ENCODE results near the gene SDCCAG8. TPM values are rescaled to one million over a fixed set of nuclear protein-coding genes. Genes with fewer than 3 reads are reported as not detected.

Gene SDCCAG8
- total and polyA plus RNA-seq, 8 donors: 24.3 to 37.1 (median 30.0) TPM

DNA sequence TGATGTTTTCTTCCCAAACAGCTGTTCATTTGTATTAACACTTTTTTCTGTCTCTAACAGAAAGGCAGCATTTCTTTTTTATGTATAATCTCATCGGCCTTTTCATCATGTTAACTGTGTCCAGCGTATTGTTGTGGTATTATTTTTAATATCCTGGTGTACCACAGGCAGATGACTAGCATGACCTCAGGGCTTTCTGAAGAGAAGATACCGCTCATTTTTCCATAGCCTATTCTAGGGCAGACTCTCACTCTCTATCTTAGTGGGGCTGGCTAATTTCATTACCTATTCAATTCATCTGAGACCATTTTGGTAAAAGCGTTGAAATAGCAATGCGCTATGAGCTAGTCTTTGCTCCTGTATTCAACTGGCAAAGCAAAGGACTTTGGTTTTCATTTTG, 209.9 kb downstream of the SDCCAG8 start:
- TF ChIP-seq, protein P1, sequence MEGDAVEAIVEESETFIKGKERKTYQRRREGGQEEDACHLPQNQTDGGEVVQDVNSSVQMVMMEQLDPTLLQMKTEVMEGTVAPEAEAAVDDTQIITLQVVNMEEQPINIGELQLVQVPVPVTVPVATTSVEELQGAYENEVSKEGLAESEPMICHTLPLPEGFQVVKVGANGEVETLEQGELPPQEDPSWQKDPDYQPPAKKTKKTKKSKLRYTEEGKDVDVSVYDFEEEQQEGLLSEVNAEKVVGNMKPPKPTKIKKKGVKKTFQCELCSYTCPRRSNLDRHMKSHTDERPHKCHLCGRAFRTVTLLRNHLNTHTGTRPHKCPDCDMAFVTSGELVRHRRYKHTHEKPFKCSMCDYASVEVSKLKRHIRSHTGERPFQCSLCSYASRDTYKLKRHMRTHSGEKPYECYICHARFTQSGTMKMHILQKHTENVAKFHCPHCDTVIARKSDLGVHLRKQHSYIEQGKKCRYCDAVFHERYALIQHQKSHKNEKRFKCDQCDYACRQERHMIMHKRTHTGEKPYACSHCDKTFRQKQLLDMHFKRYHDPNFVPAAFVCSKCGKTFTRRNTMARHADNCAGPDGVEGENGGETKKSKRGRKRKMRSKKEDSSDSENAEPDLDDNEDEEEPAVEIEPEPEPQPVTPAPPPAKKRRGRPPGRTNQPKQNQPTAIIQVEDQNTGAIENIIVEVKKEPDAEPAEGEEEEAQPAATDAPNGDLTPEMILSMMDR (IDR thresholded peaks at IDR 0.05): no peak
- no peak for FAIRE-seq
- intact Hi-C loops (cut with DNase I): no loop called here
- no peaks in the 10 kb centered on the region for H3K27me3 ChIP-seq
- H3K4me3 ChIP-seq: no peak overlapping the region
- H3K27ac ChIP-seq: no peak overlapping the region
- no peaks in the 10 kb centered on the region for H3K36me3 ChIP-seq
- no peak for DNase-seq
- no peak for ATAC-seq
- 78 to 86% methylated on average over 5 of the region's 5 CpGs for WGBS, 2 donors
- H3K4me1 ChIP-seq: no peaks in the 10 kb centered on the region
- H3K9me3 ChIP-seq: no peaks in the 10 kb centered on the region

DNA sequence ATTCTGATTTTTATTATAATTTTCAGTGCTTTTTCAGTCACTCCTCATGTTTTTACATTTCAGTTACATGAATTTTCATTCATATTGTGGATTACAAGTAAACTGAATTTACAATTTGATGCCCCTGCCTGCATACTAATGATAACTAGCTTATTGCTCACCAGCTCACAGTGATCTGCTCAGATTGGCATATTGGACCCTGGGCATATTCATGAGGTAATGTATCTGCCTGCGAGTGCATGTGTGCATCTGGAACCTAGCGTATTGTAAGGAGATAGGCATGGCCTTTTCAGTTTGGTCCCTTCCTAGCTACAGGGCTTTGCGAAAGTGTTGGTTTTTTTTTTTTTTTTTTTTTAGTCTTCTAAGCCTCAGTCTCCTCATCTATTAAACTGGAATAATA, 213.7 kb downstream of the SDCCAG8 start:
- no peaks in the 10 kb centered on the region for H3K9me3 ChIP-seq
- intact Hi-C loops (cut with DNase I): no loop called here
- no peak for DNase-seq
- no peaks in the 10 kb centered on the region for H3K27me3 ChIP-seq
- H3K36me3 ChIP-seq: peaks cover 0 to 1% (median 0%) of the 10 kb centered on the region in 3 donors
- no peak overlapping the region for H3K4me3 ChIP-seq
- WGBS, 2 donors: 94 to 95% methylated on average over 3 of the region's 3 CpGs
- H3K27ac ChIP-seq: no peak overlapping the region
- FAIRE-seq: no peak
- TF ChIP-seq, protein P1 (IDR thresholded peaks at IDR 0.05): no peak
- no peak for ATAC-seq
- H3K4me1 ChIP-seq: no peaks in the 10 kb centered on the region

DNA sequence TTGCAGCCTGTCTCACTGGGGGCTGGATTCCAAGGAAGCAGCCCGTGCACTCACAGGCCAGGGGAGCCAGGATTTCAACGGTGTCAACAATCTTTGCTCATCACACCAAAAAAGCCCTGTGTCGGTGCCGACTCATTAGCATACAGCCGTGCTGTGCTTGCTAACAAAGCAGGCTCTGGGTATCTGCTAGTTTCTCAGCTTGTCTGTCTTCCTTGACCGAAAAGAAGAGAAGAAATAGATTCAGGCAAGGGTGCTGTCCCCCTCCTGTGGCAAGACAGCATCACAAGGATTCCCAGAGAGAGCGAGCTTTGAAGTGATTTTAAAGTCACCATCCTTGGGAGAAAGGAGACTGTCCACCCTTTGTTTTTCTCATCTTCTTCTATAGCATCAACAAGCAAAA, 214.7 kb downstream of the SDCCAG8 start:
- Histone ChIP-seq H3K4me3 (no peak overlapping the region), H3K4me1 (no peaks in the 10 kb centered on the region), H3K36me3 (peaks cover 0 to 3% (median 0%) of the 10 kb centered on the region in 3 donors), H3K27ac (no peak overlapping the region), H3K27me3 (no peaks in the 10 kb centered on the region), H3K9me3 (no peaks in the 10 kb centered on the region)
- WGBS, 2 donors: 92 to 95% methylated on average over 7 of the region's 7 CpGs
- no peak for DNase-seq
- TF ChIP-seq, protein P1 (IDR thresholded peaks at IDR 0.05): no peak
- intact Hi-C loops (cut with DNase I): loop anchor here in 1 of 3 donors (5.0 kb wide), 1 partner anchor 137 kb away; no protein-coding TSS in a partner anchor
- no peak for FAIRE-seq
- ATAC-seq: no peak

DNA sequence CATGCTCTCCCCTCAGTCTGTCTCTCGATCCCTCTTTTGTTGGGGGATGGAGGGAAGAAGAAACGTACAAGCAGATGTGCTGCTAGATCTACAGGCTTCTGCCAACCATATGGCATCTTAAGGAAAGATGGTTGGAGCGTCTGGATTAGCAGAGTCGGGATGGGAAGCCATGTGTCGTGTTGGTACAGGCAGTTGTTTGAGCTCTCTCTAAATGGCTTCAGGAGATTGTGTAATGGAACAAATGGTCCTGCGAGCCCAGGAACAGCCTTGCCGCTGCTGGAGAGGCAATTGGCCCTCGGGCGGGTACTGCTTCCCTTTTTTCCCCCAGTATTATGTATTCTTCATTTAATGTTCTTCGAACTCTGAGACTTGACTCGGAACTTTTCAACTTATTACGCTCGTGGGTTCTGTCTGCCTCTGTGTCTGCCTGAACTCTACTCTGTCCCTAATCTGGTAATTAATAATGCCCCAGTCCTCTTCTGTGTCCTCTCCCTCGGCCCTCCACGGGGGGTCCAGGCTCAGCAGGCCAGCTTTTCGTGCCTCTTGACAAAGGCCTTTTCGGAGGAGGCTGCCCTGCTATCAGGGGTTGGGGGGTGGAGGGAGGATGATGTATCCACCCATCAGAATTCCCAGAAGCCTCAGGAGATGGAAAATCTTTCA, 215.3 kb downstream of the SDCCAG8 start:
- ATAC-seq (peak in 2 of 4 donors; percentile 44 to 71), FAIRE-seq (no peak), DNase-seq (no peak)
- Histone ChIP-seq H3K36me3 (peaks cover 0 to 3% (median 0%) of the 10 kb centered on the region in 3 donors), H3K4me3 (no peak overlapping the region), H3K27ac (no peak overlapping the region), H3K4me1 (no peaks in the 10 kb centered on the region), H3K27me3 (no peaks in the 10 kb centered on the region), H3K9me3 (no peaks in the 10 kb centered on the region)
- TF ChIP-seq, protein P1 (IDR thresholded peaks at IDR 0.05): no peak
- intact Hi-C loops (cut with DNase I): loop anchor here in 1 of 3 donors (5.0 kb wide), 1 partner anchor 136 kb away; no protein-coding TSS in a partner anchor
- 88 to 94% methylated on average over 17 of the region's 17 CpGs for WGBS, 2 donors
